22Rv1 (cell line): Measurements from ENCODE around the gene CAMTA1.

ENCODE experiments used
- CTCF ChIP-seq: fragments of 450-650 bp; IDR thresholded peaks from 2 replicates; pipeline ENCODE4 v1.5.1; 2017; ENCODE audit warnings: mild to moderate bottlenecking
- ZFX ChIP-seq: fragments of 450-650 bp; IDR thresholded peaks from 2 replicates; pipeline ENCODE4 v1.6.1; 2017; ENCODE audit warnings: antibody characterized with exemption, borderline replicate concordance

- TF ChIP-seq CTCF (no peak), ZFX (no peak)
Measured at GRCh38 chr1:7374563-7375160, 589.4 kb downstream of the CAMTA1 start.
